HG03469 (cell line): ENCODE data around the gene LARP1.
"Not testable (repeated sequence)": the region's sequence is repeated elsewhere in the genome, so short reads cannot be mapped to it uniquely, and the experiment has no call there.

Experiments
- ATAC-seq: cut with Tn5 transposase; IDR thresholded peaks from one replicate; pipeline ENCODE4 v1.9.1; 2021; ENCODE audit warnings: mild to moderate bottlenecking, moderate library complexity, moderate number of reproducible peaks; ENCODE audit not compliant: unreplicated experiment

LARP1 gene

DNA sequence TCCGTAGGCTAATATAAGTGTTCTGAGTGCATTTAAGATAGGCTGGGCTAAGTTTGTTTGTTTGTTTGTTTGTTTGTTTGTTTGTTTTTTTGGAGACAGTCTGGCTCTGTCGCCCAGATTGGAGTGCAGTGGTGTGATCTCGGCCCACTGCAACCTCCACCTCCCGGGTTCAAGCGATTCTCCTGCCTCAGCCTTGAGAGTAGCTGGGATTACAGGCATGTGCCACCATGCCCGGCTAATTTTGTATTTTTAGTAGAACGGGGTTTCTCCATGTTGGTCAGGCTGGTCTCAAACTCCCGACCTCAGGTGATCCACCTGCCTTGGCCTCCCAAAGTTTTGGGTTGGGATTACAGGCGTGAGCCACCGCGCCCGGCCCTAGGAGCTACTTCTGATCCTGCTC, 4.7 kb downstream of the LARP1 start:
- ATAC-seq, result not testable (repeated sequence)

DNA sequence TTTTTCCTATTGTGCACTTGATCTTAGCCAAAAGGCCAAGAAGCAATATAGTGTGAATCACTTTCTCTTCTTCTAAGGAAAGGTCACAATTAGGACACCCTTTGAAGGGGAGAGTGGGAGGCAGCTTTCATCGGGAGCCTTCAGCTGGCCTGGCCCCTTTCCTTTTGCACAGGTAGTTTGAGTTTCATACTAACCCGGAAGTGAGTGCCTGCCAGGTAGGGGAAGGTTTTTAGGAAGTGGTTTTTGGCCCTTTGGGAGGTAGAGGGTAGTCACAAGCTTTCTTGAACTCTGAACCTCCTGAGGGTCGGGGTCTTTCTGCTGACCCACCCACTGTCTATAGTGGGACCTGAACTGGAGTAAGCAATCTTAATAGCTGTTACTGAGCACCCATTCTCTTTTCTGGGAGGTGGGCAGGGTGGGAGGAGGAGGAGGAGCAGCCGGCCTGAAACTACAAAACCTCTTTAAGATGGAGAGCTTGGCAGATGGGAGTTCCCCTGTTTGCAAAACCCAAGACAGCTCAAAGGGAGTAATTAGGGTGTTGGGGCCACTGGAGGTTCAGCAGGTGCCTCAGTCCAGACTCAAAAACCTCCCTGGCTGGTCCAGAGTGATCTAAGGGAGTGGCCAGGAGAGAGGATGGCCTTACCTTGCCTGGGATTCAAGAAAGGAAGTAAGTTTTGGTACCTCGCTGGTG, 6.0 kb downstream of the LARP1 start:
- no peak for ATAC-seq

DNA sequence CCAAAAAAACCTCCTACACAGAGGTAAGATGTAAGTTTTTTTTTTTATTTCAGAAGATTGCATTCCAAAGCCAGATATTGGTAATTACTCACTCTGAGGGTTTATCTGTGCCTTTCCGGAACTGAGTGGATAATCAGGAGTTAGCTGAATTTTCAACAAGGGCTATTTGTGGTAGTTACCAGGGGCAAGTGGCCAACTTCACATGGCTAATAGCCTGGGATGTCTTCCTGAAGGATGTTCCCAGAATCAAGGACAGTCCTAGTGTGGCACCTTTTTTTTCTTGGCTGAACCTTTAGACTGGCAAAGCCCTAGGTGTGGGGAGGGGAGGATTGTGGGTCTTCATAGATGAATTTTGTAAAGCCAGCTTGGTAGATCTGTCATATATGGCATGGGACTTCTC, 7.1 kb downstream of the LARP1 start:
- ATAC-seq, result no peak

DNA sequence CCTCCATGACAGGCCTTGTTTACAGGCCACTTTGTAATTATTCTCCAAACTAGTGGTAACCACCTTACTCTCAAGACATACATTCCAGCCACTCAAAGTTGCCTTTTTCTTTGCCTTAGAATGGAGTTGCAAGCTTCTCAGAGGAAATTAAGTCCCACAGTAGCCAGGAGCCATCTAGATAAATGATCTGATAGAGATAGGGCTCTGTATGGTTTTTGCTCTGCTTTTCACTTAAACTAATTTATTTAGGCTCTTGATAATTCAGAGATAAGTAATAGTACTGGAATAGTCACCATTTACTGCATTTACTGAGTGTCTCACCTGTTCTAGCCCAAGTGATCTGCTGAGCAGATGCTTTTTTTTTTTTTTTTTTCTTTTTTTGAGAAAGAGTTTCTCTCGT, 7.5 kb downstream of the LARP1 start:
- no peak for ATAC-seq

DNA sequence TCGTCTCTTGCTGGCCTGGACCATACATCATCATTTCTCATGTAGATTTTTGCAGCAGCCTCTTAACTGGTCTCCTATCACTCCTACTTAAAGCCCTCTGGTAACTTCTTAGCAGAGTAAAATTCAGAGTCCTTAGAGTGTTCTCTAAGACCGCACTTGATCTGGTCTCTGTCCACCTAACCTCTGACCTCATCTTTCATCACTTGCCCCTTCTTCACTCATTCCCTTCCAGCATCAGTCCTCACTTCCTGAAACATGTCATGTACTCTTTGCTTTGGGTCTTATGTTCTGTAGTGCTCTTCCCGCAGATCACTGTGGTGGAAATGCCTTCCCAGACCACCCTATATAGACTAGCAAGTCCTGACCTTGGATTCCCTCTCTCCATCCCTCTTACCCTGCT, 9.8 kb downstream of the LARP1 start:
- no peak for ATAC-seq

DNA sequence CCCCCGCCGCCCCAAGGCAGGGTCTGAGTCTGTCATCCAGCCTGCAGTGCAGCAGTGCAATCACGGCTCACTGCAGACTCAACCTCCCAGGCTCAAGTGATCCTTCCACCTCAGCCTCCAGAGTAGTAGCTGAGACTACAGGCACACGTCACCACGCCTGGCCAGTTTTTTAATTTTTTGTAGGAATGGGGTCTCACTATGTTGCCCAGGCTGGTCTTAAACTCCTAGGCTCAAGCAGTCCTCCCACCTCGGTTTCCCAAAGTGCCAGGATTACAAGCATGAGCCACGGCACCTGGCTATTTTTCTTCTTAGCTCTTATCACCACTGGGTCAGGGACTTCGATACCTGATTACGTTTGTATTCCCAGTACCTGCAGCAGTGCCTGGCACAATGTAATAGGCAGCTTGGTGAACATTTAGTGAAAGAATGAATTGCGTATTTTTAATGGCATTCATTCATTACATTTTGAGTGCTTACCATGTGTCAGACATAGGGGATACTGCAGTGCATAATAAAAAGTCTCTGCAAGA, 10.3 kb downstream of the LARP1 start:
- no peak for ATAC-seq

DNA sequence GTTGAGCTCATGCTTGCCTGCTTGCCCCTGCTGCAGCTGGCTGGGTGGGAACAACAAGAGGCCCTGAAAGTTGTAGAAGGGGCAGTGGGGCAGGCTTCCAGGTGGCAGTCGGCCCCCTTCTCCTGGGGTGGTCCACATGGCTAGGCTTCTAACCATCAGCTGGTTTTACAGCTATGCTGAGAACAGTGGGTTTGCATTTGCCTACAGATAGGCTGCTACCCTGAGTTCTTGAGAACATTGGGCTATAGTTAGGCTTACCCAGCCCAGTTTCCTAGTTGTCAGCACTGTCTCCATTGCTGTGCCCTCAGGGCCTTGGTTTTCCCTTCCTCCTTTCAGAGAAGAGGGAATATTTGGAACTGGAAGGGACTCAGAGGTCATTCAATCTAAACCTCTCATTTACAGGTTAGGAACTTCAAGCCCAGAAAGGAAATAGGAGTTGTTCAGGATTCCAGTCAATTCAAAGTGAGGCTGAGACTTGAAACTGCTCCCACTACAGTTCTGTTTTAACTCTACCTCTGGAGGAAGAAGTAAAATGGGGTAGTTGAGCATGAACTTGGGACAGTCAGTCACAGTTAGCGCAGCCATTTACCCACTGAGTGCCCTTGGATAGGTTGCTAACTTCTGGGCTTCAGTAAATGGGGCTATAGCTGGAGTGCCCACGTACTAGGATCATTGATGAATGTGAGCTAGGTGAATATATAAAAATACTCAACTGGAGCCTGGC, 11.5 kb downstream of the LARP1 start:
- no peak for ATAC-seq

DNA sequence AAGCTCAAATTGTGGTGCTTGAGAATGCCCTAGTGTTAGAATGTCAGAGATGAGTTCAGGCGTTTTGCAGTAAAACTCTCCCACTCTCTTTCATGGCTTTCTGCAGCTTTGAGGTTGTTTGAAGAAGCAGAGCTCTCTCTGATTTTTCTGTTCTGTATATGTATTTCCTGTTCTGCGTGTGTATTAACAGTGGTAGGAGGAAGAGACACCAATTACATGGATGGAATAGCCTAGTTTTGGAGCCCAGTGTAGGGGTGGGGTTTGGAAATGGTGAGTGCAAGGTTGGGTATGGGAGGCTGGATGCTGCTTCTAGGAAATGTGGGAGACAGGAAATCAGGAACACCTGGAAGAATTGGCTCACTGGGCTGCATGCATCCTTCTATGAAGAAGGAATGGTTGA, 12.4 kb downstream of the LARP1 start:
- ATAC-seq, result no peak

DNA sequence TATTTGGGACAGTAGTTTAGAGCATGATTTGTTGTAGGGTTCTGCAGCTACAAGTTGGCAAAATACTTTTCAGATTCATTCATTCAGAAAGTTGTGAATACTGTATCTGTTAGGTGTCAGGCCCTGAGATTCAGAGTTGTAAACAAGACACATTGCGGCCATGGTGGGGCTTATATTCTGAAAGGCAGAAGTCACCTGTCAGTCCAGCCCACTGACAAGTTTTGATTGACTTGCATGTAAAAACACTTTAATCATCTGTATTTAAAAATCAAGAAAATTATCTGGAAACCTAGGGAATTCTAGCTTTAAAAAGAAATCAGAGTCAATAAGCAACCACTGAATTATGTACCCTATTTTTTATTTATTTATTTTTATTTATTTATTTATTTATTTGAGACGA, 13.0 kb downstream of the LARP1 start:
- ATAC-seq, result no peak

DNA sequence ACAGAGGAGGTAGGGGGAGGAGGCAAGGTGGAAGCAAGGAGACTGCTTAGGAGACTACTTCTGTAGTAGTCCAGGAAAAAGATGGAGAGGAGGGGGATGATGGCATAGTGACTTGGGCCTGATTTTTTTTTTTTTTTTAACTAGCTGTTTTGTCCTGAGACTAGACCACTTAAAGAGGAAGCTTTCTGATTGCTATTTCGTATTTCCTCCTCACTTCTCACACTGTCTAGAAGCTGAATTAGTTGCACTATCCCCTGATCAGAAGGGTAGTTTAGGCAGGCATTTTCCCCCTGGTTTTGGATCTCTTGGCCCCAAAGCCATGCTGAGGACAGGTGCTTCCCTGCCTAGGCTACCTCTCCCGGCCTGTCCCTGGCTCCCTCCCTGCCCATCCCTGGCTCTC, 14.9 kb downstream of the LARP1 start:
- ATAC-seq, result no peak

DNA sequence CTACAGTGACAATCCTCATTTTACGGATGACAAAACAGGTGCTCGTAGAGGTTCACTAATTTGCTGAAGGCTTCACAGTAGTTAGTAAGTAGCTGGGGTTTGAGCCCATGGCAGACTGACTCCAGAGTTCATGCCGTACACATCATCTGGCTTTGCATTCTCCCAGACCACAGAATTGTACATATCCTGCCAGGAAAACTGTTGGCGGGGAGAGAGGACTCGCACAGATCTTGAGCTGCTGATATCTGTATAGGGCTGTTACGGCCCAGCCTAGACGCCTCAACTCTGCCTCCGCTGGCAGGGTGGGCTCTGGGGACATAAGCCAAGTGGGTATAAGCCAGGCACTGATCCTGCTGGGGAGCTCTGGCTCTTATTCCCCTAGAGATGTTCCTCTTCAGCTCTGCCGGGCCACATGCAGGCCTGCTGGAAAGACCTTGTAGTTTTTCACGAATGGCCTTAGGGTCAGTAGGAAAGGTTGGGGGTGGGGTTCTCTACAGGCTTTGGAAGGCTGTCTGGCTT, 16.3 kb downstream of the LARP1 start:
- ATAC-seq, result no peak

DNA sequence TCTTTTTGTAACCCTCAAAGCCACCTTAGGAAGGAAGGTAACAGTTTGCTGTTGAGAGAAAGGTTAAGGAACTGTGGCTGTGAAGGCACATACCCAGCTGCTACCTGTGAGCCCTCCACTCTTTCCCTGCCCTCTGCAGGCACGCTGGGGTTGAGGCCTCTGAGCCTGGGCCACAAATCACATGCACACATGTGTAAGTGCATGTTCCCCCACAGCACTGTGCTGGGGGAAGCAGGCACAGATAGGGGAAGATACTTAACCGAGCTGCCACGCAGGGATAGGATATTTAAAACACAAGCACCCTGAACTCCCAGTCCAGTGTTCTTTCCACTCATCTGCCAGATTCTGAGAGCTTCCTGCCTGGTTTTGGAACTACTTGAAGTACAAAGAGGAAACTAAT, 18.1 kb downstream of the LARP1 start:
- ATAC-seq, result no peak

DNA sequence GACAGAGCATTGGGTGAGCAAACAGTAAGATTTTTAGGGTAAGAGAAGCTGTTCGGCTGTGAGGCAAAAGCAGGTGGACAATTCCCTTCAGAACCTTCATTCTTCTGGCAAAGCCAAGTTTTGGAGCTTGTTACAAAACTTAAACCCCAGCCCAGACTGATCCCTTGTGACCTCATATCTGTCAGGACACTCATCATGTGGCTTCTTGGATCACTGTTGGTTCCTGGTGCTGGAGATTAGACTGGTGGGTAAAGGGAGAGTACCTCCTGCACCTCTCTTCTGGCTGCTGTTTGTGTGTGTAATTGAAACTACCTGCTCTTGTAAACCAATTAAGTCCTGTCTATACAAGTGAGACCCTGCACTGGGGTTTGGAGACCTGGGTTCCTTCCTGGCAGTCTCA, 21.0 kb downstream of the LARP1 start:
- ATAC-seq, result no peak

DNA sequence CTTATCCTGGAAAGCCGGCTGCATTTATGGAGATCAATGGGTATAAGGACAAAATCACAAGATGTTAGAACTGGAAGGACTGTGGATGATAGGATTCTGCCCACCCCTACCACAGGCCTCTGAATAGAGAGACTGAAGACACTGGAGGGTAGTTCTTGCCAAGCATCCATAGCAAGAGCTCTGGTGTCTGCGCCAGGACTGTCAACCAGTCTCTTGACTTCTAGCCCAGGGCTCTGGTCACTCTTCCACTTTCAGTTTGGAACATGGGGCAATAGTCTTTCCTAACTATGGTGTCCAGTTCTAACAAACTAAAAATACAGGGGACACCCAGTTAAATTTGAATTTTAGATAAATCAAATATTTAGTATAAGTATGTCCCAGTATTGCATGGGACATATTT, 23.4 kb downstream of the LARP1 start:
- ATAC-seq, result no peak

DNA sequence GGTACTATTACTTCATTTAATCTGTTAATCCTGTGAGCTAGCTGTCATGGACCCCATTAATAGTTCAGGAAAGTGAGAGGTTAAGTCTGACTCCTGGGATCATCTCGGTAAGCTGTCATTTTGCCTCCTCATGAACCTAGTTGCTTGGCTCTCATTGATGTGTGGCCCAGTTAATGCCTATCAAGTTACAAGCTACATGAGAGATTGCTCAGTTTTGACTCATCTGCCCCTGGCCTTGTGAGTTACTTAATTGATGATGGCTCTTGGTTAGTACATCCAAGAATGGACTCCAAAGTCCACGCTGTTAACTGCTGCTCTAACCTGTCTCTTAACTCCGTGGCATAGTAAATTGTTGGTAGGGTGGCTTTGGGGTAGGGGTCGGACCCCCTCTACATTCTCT, 23.9 kb downstream of the LARP1 start:
- ATAC-seq, result no peak

DNA sequence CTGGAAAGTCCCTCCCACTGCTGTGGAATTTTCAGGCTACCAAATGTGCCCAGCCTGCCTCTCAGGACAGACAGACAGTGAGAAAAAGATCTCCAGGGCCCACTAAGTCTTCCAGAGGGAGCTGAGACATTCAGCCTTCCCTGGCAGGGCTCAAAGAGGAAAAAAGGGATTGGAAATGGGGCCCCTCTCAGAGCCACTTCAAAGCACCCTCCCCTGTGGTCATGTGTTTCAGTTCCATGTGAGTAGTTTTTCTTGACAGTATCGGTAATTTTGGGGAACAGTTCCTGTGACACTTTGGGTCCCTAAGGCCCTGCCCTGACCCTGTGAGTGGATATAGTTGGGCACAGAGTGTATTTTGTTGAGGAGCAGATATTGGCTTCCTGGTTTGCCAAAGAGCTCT, 25.0 kb downstream of the LARP1 start:
- ATAC-seq, result no peak

DNA sequence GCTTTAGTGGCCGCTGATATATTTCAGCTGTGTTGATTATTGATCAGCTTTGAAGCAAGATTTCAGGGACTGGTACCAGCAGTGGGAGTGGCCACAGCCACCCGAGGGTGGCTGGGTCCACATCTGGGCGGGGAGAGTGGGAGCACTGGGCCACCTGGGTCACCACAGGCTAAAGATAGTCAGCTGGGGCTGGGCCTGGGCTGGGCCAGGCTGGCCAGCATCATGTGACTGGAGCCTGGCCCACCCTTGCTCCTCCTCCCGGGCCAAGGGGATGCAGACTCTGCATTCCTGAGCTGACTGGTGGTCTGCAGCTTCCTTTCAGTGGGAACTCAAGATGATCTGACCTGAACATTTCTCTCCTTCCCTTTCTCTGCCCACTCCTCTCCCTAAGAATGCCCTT, 27.1 kb downstream of the LARP1 start:
- no peak for ATAC-seq

DNA sequence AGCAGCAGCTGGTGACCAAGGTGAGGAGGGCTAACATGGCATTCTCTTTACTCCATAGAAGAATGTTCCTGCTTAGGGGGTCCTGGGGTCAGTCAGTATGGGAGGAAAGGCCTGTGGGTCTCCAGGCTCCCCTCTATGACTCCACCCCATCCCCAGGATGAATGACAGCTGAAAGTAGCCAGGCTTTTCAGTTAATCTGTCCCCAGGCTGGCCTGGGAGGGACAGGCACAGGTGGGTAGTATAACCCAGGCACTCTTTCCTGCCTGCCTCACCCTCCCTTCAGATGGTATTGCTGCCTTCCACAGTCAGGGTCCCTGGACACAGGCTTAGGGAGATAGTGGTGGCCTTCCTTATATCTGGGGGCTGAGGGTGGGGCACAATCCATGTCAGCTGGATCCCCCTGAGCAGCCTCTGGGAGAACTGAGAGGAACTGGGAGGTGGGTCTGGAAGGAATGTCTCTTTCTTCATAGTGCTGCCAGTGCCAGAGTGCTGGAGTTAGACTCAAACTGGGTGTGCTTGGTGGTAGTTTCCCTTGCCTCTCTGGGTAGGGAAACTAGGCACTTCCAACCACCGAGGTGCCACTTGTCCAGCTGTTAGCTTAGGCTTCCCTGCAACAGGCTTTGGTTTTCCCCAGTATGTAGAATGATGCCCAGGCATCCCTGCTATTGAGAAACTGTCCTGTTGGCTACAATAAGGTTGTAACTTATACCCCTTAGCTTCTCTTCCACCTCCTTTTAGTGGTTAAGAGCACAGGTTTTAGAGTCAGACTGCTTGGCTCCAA, 27.8 kb downstream of the LARP1 start:
- no peak for ATAC-seq

DNA sequence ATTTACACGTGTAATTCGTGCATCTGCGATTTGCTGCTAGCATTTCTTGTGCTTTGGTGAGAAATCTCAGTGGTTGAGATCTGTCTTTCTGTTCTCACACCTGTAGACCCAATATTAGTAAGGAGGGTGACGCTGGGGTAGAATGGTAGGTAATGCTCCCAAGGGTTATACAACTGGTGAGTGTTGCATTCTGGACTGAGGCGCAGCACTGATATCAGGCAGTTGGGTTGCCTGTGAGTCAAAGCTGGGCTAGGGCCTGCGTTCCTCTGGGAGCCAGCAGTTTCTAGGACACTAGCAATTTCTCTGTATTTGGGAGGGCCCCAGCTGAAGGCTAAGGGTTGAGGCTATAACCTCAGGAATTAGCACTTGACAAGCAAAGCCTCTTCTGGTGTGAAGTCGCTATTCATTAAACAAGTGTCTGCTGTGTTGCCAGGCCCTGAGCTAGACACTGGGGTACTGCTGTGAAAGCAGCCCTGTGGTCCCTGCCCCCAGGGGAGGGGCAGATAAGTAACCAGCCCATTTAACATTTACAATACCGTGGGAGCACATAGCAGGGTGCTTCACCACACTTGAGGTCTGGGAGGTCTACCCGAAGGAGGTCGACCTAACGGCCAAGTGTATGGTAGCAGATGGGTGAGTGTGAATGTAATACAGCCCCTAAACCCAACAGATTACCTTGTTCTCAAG, 28.7 kb downstream of the LARP1 start:
- ATAC-seq, result no peak

DNA sequence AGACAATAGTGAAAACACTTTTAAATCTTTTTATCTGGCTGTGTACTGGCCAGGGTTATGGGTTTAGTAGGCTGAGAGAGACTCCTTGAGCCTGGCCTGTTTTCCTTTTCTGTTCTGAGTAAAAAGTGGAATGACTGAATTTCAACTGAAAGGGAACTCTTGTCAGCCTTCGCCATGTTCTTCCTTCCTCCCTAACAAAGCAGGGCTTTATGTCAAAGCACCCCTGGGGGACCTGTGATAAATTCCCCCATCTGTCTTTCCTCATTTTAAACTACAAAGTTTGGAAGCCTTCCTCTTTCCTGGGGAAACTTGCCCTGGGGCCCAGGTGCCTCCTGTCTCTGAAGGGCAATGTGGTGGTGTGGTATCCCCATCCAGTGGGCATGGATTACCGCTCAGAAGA, 29.7 kb downstream of the LARP1 start:
- no peak for ATAC-seq

DNA sequence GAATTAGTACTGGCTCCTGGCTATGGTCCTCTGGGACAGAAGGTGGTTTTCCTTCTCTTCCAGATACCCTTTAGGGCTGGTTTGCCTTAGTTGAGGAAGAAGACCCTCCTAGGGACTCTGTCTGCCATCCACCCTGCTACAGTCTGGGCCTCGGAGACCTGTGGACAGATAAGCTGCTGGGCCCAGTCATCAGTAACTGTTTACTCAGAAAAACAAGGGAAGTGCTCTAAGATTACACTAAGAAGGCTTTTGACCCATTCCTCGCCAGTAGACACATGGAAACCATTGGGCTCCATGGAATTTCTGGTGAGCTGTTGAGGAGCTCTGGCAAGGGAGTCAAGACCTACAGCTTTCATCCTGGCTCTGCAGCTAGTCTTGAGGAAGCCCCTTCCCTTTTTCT, 31.2 kb downstream of the LARP1 start:
- no peak for ATAC-seq
